Testis (tissue), 3 donors: ENCODE results near the gene TSSK2. TPM values are rescaled to one million over a fixed set of nuclear protein-coding genes. Genes with fewer than 3 reads are reported as not detected.

Experiments
- DNase-seq: peaks from one replicate; pipeline ENCODE4 v3.0.0-alpha.2; 2019
- H3K27ac ChIP-seq, 2 donors: fragments of 200-600 bp; sonication (generic); one replicate each; pipeline ENCODE4 v1.5.1; 2019
- H3K27me3 ChIP-seq: fragments of 200-600 bp; sonication (generic); one replicate; pipeline ENCODE4 v1.5.1; 2019
- H3K36me3 ChIP-seq: fragments of 200-600 bp; sonication (generic); one replicate; pipeline ENCODE4 v1.5.1; 2017; ENCODE audit warnings: low read depth; ENCODE audit errors: missing control alignments
- H3K4me1 ChIP-seq: fragments of 200-600 bp; sonication (generic); one replicate; pipeline ENCODE4 v1.5.1; 2019
- H3K4me3 ChIP-seq, 2 donors: fragments of 200-600 bp; sonication (generic); one replicate each; pipeline ENCODE4 v1.5.1; 2017 to 2019
- H3K9me3 ChIP-seq: fragments of 200-600 bp; sonication (generic); one replicate; pipeline ENCODE4 v1.5.1; 2017
- POLR2A ChIP-seq: fragments of 450-650 bp; IDR thresholded peaks from one replicate; pipeline ENCODE4 v1.6.1; 2017; ENCODE audit warnings: antibody characterized with exemption, mild to moderate bottlenecking, moderate library complexity
- WGBS, 2 donors: methylation state at CpG; one replicate each; pipeline ENCODE4 v1.1.5; 2018; 5-methylcytosine and 5-hydroxymethylcytosine counted together
- intact Hi-C: fragments of 100-400 bp; cut with DNase I; formaldehyde crosslinking; loops from one replicate; pipeline ENCODE4 v1.15.1; 2023; ENCODE audit warnings: low total_unique reads
- polyA plus RNA-seq: library from polyadenylated mRNA; stranded (reverse); fragments of 350-450 nt; fragmentation: Illumina TruSeq; extraction: RNeasy Lipid Tissue Mini Kit (QIAGEN cat#74804); gene quantifications from one replicate; pipeline ENCODE4 v1.2.3, GENCODE V29; 2014; ENCODE audit warnings: low read depth, low replicate concordance; ENCODE audit not compliant: insufficient read depth
- total RNA-seq, 2 donors: library from RNA; depleted of rRNA; stranded (reverse); fragments of >200 nt; gene quantifications; one replicate each; pipeline ENCODE4 v1.2.3, GENCODE V29; 2016
- TF ChIP-seq, protein P1 (sequence below), 3 experiments: fragments of 450-650 bp in 2 of 3; fragments of 200-600 bp in 1 of 3; sonication (generic) in 1 of 3; IDR thresholded peaks; one replicate each; pipeline ENCODE4 v1.5.1; 2016 to 2019; ENCODE audit warnings: antibody characterized with exemption in 3 of 3, mild to moderate bottlenecking in 2 of 3, moderate library complexity in 1 of 3

The TSSK2 gene
- total and polyA plus RNA-seq, 3 donors from 2014 or later: 66.0 to 205 (median 188) TPM

DNA sequence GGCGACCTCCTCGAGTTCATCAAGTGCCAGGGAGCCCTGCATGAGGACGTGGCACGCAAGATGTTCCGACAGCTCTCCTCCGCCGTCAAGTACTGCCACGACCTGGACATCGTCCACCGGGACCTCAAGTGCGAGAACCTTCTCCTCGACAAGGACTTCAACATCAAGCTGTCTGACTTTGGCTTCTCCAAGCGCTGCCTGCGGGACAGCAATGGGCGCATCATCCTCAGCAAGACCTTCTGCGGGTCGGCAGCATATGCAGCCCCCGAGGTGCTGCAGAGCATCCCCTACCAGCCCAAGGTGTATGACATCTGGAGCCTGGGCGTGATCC, 542 bp downstream of the TSSK2 start:
- intact Hi-C loops: loop anchor here (10.0 kb wide), 1 partner anchor 503 kb away; no protein-coding TSS in a partner anchor
- TF ChIP-seq POLR2A: no peak
- TF ChIP-seq, protein P1, sequence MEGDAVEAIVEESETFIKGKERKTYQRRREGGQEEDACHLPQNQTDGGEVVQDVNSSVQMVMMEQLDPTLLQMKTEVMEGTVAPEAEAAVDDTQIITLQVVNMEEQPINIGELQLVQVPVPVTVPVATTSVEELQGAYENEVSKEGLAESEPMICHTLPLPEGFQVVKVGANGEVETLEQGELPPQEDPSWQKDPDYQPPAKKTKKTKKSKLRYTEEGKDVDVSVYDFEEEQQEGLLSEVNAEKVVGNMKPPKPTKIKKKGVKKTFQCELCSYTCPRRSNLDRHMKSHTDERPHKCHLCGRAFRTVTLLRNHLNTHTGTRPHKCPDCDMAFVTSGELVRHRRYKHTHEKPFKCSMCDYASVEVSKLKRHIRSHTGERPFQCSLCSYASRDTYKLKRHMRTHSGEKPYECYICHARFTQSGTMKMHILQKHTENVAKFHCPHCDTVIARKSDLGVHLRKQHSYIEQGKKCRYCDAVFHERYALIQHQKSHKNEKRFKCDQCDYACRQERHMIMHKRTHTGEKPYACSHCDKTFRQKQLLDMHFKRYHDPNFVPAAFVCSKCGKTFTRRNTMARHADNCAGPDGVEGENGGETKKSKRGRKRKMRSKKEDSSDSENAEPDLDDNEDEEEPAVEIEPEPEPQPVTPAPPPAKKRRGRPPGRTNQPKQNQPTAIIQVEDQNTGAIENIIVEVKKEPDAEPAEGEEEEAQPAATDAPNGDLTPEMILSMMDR (IDR thresholded peaks at IDR 0.05): no peak
- Histone ChIP-seq H3K36me3 (no peaks in the 10 kb centered on the region), H3K27ac (no peak overlapping the region), H3K4me1 (peaks cover 5% of the 10 kb centered on the region), H3K27me3 (no peaks in the 10 kb centered on the region), H3K9me3 (no peaks in the 10 kb centered on the region), H3K4me3 (no peak overlapping the region)
- 95 to 96% methylated on average over 15 to 19 of the region's 19 CpGs for WGBS, 2 donors
- no peak for DNase-seq

DNA sequence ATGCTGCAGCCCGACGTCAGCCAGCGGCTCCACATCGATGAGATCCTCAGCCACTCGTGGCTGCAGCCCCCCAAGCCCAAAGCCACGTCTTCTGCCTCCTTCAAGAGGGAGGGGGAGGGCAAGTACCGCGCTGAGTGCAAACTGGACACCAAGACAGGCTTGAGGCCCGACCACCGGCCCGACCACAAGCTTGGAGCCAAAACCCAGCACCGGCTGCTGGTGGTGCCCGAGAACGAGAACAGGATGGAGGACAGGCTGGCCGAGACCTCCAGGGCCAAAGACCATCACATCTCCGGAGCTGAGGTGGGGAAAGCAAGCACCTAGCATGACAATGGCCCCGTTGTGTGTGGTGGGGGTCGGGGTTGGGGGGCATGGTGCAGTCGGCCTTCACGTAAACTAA, 1.0 kb downstream of the TSSK2 start:
- Histone ChIP-seq H3K27me3 (no peaks in the 10 kb centered on the region), H3K4me1 (peaks cover 5% of the 10 kb centered on the region), H3K4me3 (no peak overlapping the region), H3K27ac (no peak overlapping the region), H3K36me3 (no peaks in the 10 kb centered on the region), H3K9me3 (no peaks in the 10 kb centered on the region)
- intact Hi-C loops: loop anchor here (10.0 kb wide), 1 partner anchor 503 kb away; no protein-coding TSS in a partner anchor
- TF ChIP-seq, protein P1 (IDR thresholded peaks at IDR 0.05): no peak
- no peak for TF ChIP-seq POLR2A
- WGBS, 2 donors: 91 to 95% methylated on average over 11 to 20 of the region's 20 CpGs
- no peak for DNase-seq

DNA sequence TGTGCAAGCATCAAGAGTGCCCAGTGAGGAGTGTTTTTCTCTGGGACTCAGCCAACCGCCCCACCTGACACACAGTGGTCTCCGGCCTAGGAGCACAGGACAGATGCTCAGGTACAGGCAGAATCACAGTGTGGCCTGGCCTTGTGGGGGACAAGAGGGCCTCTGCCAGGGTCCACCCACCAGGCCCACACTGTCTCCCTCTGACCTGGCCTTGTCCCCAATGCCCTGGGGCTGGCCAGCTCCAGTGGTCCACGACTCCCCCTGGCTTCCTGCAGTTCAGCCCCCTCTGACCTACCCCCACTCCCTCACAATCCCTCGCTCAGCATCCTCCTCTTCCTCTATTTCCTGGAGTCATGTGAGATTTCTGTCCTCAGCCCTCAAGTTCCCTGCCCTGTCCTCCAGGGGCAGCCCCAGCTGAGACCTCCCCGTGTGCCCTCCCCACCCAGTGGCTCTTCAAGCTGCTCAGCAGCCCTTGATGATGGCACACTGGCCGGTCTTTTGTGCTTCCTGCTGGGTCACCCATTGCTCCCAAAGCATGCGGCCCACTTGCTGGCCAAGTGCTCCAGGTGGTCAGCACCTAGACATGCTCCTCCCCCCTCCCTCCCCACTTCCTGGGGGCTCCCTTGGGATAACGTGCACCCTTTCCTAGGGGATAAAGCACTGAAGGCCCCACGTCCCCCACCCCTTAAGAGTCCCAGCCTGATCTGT, 1.7 kb downstream of the TSSK2 start:
- no peak overlapping the region for H3K4me3 ChIP-seq
- DNase-seq: no peak
- intact Hi-C loops: loop anchor here (10.0 kb wide), 1 partner anchor 502 kb away; no protein-coding TSS in a partner anchor
- 92 to 96% methylated on average over 6 to 9 of the region's 9 CpGs for WGBS, 2 donors
- peaks cover 5% of the 10 kb centered on the region for H3K4me1 ChIP-seq
- no peak for TF ChIP-seq POLR2A
- TF ChIP-seq, protein P1 (IDR thresholded peaks at IDR 0.05): no peak
- H3K36me3 ChIP-seq: no peaks in the 10 kb centered on the region
- no peaks in the 10 kb centered on the region for H3K9me3 ChIP-seq
- H3K27me3 ChIP-seq: no peaks in the 10 kb centered on the region
- no peak overlapping the region for H3K27ac ChIP-seq

DNA sequence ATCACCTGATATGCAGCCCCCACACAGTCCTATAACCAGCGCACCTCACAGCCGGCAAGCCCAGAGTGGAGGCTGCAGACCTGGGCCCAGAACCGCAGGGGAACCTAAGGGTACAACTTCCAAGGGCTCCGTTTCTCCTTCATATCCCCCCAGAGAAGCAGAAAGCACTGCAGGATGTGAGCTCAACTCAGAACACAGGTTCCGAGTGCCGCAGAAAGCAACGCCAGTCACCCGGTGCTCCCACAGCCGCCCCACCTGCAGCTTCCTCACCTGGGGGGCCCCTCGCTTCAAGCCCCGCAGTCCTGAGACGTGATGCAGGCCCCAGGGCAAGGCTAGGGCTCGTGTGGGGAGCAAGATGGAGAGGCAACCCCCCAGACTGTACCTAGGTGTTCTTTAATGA, 2.5 kb downstream of the TSSK2 start:
- no peak for DNase-seq
- Histone ChIP-seq H3K4me3 (no peak overlapping the region), H3K9me3 (no peaks in the 10 kb centered on the region), H3K27ac (no peak overlapping the region), H3K36me3 (no peaks in the 10 kb centered on the region), H3K4me1 (peaks cover 5% of the 10 kb centered on the region), H3K27me3 (no peaks in the 10 kb centered on the region)
- intact Hi-C loops: loop anchor here (10.0 kb wide), 1 partner anchor 501 kb away; no protein-coding TSS in a partner anchor
- WGBS, 2 donors: 95 to 97% methylated on average over 10 to 13 of the region's 13 CpGs
- TF ChIP-seq, protein P1 (IDR thresholded peaks at IDR 0.05): no peak
- TF ChIP-seq POLR2A: no peak
